ENCODE measurements around the gene CXCL8.
"Not testable (repeated sequence)": the region's sequence is repeated elsewhere in the genome, so short reads cannot be mapped to it uniquely, and the experiment has no call there.

Gene CXCL8

GRCh38 chr4:73751166-73751565, 10.8 kb downstream of the CXCL8 start:
- DNase-seq, result no peak

- DNase-seq, result no peak
Observed at GRCh38 chr4:73751830-73752229, 11.5 kb downstream of the CXCL8 start.

GRCh38 chr4:73752424-73752823, 12.1 kb downstream of the CXCL8 start:
- DNase-seq, result no peak

- no peak for DNase-seq
Observed at GRCh38 chr4:73753215-73753614, 12.8 kb downstream of the CXCL8 start.

GRCh38 chr4:73754934-73755333, 14.6 kb downstream of the CXCL8 start:
- no peak for DNase-seq

- DNase-seq, result no peak
Observed at GRCh38 chr4:73759357-73759756, 19.0 kb downstream of the CXCL8 start.

GRCh38 chr4:73761856-73762255, 21.5 kb downstream of the CXCL8 start:
- no peak for DNase-seq

GRCh38 chr4:73762409-73762808, 22.0 kb downstream of the CXCL8 start:
- DNase-seq, result no peak

GRCh38 chr4:73763877-73764276, 23.5 kb downstream of the CXCL8 start:
- DNase-seq, result no peak

- no peak for DNase-seq
Observed at GRCh38 chr4:73764513-73764912, 24.1 kb downstream of the CXCL8 start.

- DNase-seq, result no peak
Observed at GRCh38 chr4:73765296-73765695, 24.9 kb downstream of the CXCL8 start.

- DNase-seq, result no peak
Observed at GRCh38 chr4:73770917-73771316, 30.5 kb downstream of the CXCL8 start.

GRCh38 chr4:73772363-73772762, 32.0 kb downstream of the CXCL8 start:
- DNase-seq, result no peak

GRCh38 chr4:73774406-73774805, 34.0 kb downstream of the CXCL8 start:
- not testable (repeated sequence) for DNase-seq

- DNase-seq, result no peak
Observed at GRCh38 chr4:73776321-73776729, 36.0 kb downstream of the CXCL8 start.

GRCh38 chr4:73777612-73778011, 37.2 kb downstream of the CXCL8 start:
- no peak for DNase-seq

GRCh38 chr4:73780243-73780642, 39.9 kb downstream of the CXCL8 start:
- DNase-seq, result no peak

- DNase-seq, result no peak
Observed at GRCh38 chr4:73780834-73781233, 40.5 kb downstream of the CXCL8 start.

GRCh38 chr4:73788411-73788810, 48.0 kb downstream of the CXCL8 start:
- DNase-seq, result no peak
